Measurements from ENCODE around the gene FOXI2. TPM values are rescaled to one million over a fixed set of nuclear protein-coding genes. Genes with fewer than 3 reads are reported as not detected.

FOXI2 gene
- total RNA-seq, 1 experiment from 2014 or later: not detected

- Histone ChIP-seq H3K4me2 (ENCODE audit: low read length) (no peak overlapping the region), H3K36me3 (ENCODE audit: control insufficient read depth in 1 of 2, insufficient read depth in 2 of 2, low read length in 2 of 2) (no peaks in the 10 kb centered on the region), H4K20me1 (ENCODE audit: insufficient read depth) (no peaks in the 10 kb centered on the region), H3K79me2 (ENCODE audit: insufficient read depth, low read length) (no peaks in the 10 kb centered on the region), H3K9me3 (ENCODE audit: control insufficient read depth in 1 of 2, insufficient read depth in 1 of 2, low read depth in 1 of 2, low read length in 2 of 2) (no peaks in the 10 kb centered on the region), H2AFZ (ENCODE audit: low read depth, low read length, poor library complexity, severe bottlenecking) (no peak overlapping the region), H3K9me2 (ENCODE audit: insufficient read depth) (no peaks in the 10 kb centered on the region), H3K9ac (ENCODE audit: low read length) (no peak overlapping the region), H3K27ac (ENCODE audit: low read depth, low read length) (no peak overlapping the region), H3K4me1 (ENCODE audit: control insufficient read depth in 1 of 2, insufficient read depth in 2 of 2, low read length in 2 of 2) (no peaks in the 10 kb centered on the region), H3K4me3 (replicated peaks in 1 of 2; ENCODE audit: low read depth in 1 of 2, low read length in 2 of 2) (no peak overlapping the region), H3K27me3 (ENCODE audit: insufficient read depth, low read length) (peaks cover 31% of the 10 kb centered on the region)
- TF ChIP-seq EZH2phosphoT487 (IDR thresholded peaks at IDR 0.05; ENCODE audit: borderline replicate concordance) (no peak), YY1 (IDR thresholded peaks at IDR 0.05; ENCODE audit: extremely low read depth, insufficient replicate concordance, low read depth, low read length) (no peak), RAD21 (IDR thresholded peaks at IDR 0.05; ENCODE audit: low read depth) (no peak), ZFX (IDR thresholded peaks at IDR 0.05) (no peak), SRF (IDR thresholded peaks at IDR 0.05; ENCODE audit: low read depth) (no peak), EGR1 (IDR thresholded peaks at IDR 0.05; ENCODE audit: low read depth) (no peak), MAX (IDR thresholded peaks at IDR 0.05) (no peak), ZNF274 (IDR thresholded peaks at IDR 0.05; ENCODE audit: low read depth, low read length) (no peak), ZBTB33 (IDR thresholded peaks at IDR 0.05; ENCODE audit: extremely low read depth, insufficient replicate concordance, low read length) (no peak), ELF1 (IDR thresholded peaks at IDR 0.05; ENCODE audit: borderline replicate concordance, low read depth) (no peak), SP1 (IDR thresholded peaks at IDR 0.05; ENCODE audit: low read depth) (no peak), ATF3 (IDR thresholded peaks at IDR 0.05) (no peak), SIN3A (IDR thresholded peaks at IDR 0.05; ENCODE audit: low read depth) (no peak), JUND (IDR thresholded peaks at IDR 0.05) (no peak)
- CTCF ChIA-PET: interaction anchor here (0.9 kb wide), 1 partner anchor 17 kb away, joined by 3 read pairs; no protein-coding TSS in a partner anchor
- intact Hi-C loops (cut with micrococcal nuclease): no loop called here
- RAD21 ChIA-PET (ENCODE audit: low non-redundant PET in 1 of 2, low total read pairs in 2 of 2, uncharacterized antibody in 2 of 2, unreplicated experiment in 2 of 2): no interaction called here
- POLR2A ChIA-PET: no interaction called here
- ATAC-seq: no peak
- no peak for DNase-seq (ENCODE audit: low read depth, low spot score)
- no TSS peak for BruUV-seq (replicated peaks)
Observed at GRCh38 chr10:127698886-127699285, 38.1 kb upstream of the FOXI2 start.
